GM03348 (cell line): Measurements from ENCODE around the gene IL6R.

Source experiments
- DNase-seq: peaks from one replicate; pipeline ENCODE4 v3.0.0; 2012; ENCODE audit warnings: low spot score

The IL6R gene

DNA sequence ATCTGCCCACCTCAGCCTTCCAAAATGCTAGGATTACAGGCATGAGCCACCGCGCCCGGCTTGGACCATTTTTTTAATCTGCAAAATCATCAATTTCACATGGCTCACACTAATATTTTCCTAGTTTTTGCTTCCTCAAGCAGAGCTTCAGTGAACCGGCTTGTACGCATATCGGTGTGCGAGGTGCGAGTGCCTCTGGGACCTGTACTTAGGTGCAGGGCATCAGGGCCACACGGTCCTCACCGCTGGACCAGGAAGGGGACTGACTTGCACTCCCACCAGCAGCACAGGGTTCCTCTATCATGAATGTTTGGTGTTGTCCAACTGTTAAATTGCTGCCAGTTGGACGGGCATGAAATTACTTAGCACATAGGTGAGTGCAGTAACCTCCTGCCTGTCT is 112.5 kb downstream of the IL6R start:
- DNase-seq, result no peak
